IMR-90 (cell line): ENCODE data around the gene CLTCL1. TPM values are rescaled to one million over a fixed set of nuclear protein-coding genes. Genes with fewer than 3 reads are reported as not detected.

ENCODE experiments used
- ATAC-seq: fragments of 200-7000 bp; cut with Tn5 transposase; 2 replicates; pipeline ENCODE4 v1.9.1; 2020; ENCODE audit warnings: low read depth, mild to moderate bottlenecking, moderate library complexity
- BruUV-seq: library from RNA; stranded (reverse); fragments of 400-500 nt; replicated peaks from 2 replicates; lab custom pipeline; 2021; lab: Mats Ljungman, UMichigan
- CTCF ChIA-PET: fragments of 300-600 bp; formaldehyde crosslinking; extraction: SDS; loops from one replicate; lab custom pipeline; 2021; ENCODE audit warnings: antibody characterized with exemption; lab: Yijun Ruan, JAX
- POLR2A ChIA-PET: fragments of 300-600 bp; sonication (Branson Sonifier 250); formaldehyde crosslinking; loops from one replicate; lab custom pipeline; 2022; ENCODE audit warnings: antibody characterized with exemption; ENCODE audit not compliant: unreplicated experiment; lab: Charles Lee
- DNase-seq: peaks from one replicate; pipeline ENCODE4 v3.0.0; 2013
- H2AFZ ChIP-seq: replicated peaks from 2 replicates; pipeline ENCODE3; 2013; ENCODE audit warnings: low read length, mild to moderate bottlenecking; ENCODE audit not compliant: poor library complexity
- H2AK5ac ChIP-seq: 2 replicates; pipeline ENCODE4 v1.6.1; 2013; ENCODE audit warnings: low read depth, low read length, inconsistent platforms
- H2AK9ac ChIP-seq: replicated peaks from 2 replicates; pipeline ENCODE3; 2013; ENCODE audit warnings: mild to moderate bottlenecking, low read depth, low read length, moderate library complexity; ENCODE audit not compliant: poor library complexity
- H2BK120ac ChIP-seq: 2 replicates; pipeline ENCODE4 v1.6.1; 2013; ENCODE audit warnings: low read depth, low read length, inconsistent platforms
- H2BK15ac ChIP-seq: 3 replicates; pipeline ENCODE4 v1.6.1; 2013; ENCODE audit warnings: low read depth, low read length, inconsistent platforms
- H2BK20ac ChIP-seq: 2 replicates; pipeline ENCODE4 v1.6.1; 2013; ENCODE audit warnings: low read depth, mild to moderate bottlenecking, inconsistent platforms, low read length, moderate library complexity
- H2BK5ac ChIP-seq: 2 replicates; pipeline ENCODE4 v1.6.1; 2013; ENCODE audit warnings: mild to moderate bottlenecking, low read depth, low read length, inconsistent platforms; ENCODE audit not compliant: poor library complexity, severe bottlenecking
- H3K14ac ChIP-seq: replicated peaks from 2 replicates; pipeline ENCODE4 v1.6.1; 2013; ENCODE audit warnings: low read depth, low read length, inconsistent platforms
- H3K18ac ChIP-seq: 2 replicates; pipeline ENCODE4 v1.6.1; 2013; ENCODE audit warnings: low read depth, low read length, control low read depth
- H3K23ac ChIP-seq: 2 replicates; pipeline ENCODE4 v1.6.1; 2013; ENCODE audit warnings: low read depth, low read length, inconsistent platforms
- H3K27ac ChIP-seq: 2 replicates; pipeline ENCODE4 v1.5.1; 2013; ENCODE audit warnings: mild to moderate bottlenecking, control low read depth, low read length; ENCODE audit not compliant: insufficient read depth
- H3K27me3 ChIP-seq: 2 replicates; pipeline ENCODE4 v1.6.1; 2013; ENCODE audit warnings: low read length; ENCODE audit not compliant: control insufficient read depth, insufficient read depth
- H3K36me3 ChIP-seq: 2 replicates; pipeline ENCODE4 v1.6.1; 2013; ENCODE audit warnings: low read length, mixed read lengths; ENCODE audit not compliant: control insufficient read depth, insufficient read depth
- H3K4ac ChIP-seq: 2 replicates; pipeline ENCODE4 v1.6.1; 2013; ENCODE audit warnings: low read depth, low read length, inconsistent platforms
- H3K4me1 ChIP-seq: 2 replicates; pipeline ENCODE4 v1.6.1; 2013; ENCODE audit warnings: low read length, mixed read lengths; ENCODE audit not compliant: control insufficient read depth, insufficient read depth
- H3K4me2 ChIP-seq: 2 replicates; pipeline ENCODE4 v1.6.1; 2013; ENCODE audit warnings: low read depth, mild to moderate bottlenecking, control low read depth, low read length, moderate library complexity
- H3K4me3 ChIP-seq: 2 replicates; pipeline ENCODE4 v1.5.1; 2013; ENCODE audit warnings: low read depth, mild to moderate bottlenecking, control low read depth, low read length, moderate library complexity; ENCODE audit not compliant: insufficient read depth
- H3K56ac ChIP-seq: 2 replicates; pipeline ENCODE4 v1.6.1; 2013; ENCODE audit warnings: low read length, inconsistent platforms; ENCODE audit not compliant: insufficient read depth; ENCODE audit errors: extremely low read depth
- H3K79me1 ChIP-seq, 2 experiments: 2 replicates each; pipeline ENCODE4 v1.6.1; 2013; ENCODE audit warnings: low read length in 2 of 2, inconsistent platforms in 1 of 2, low read depth in 1 of 2
- H3K9ac ChIP-seq: 2 replicates; pipeline ENCODE4 v1.6.1; 2013; ENCODE audit warnings: low read depth, low read length, control low read depth
- H3K9me1 ChIP-seq: 2 replicates; pipeline ENCODE4 v1.6.1; 2013; ENCODE audit warnings: low read length, inconsistent platforms; ENCODE audit not compliant: insufficient read depth
- H3K9me3 ChIP-seq: 2 replicates; pipeline ENCODE4 v1.6.1; 2013; ENCODE audit warnings: low read length; ENCODE audit not compliant: control insufficient read depth, insufficient read depth
- H4K20me1 ChIP-seq: 2 replicates; pipeline ENCODE4 v1.6.1; 2013; ENCODE audit warnings: low read length, inconsistent platforms; ENCODE audit not compliant: insufficient read depth
- H4K5ac ChIP-seq: 2 replicates; pipeline ENCODE4 v1.6.1; 2013; ENCODE audit warnings: mild to moderate bottlenecking, low read depth, low read length, control low read depth
- H4K8ac ChIP-seq, 2 experiments: 2 replicates each; pipeline ENCODE4 v1.6.1; 2013; ENCODE audit warnings: low read depth in 2 of 2, low read length in 2 of 2, control low read depth in 1 of 2, inconsistent platforms in 1 of 2
- H4K91ac ChIP-seq: 2 replicates; pipeline ENCODE4 v1.6.1; 2013; ENCODE audit warnings: low read depth, low read length, inconsistent platforms; ENCODE audit not compliant: insufficient read depth
- BHLHE40 ChIP-seq: fragments of 150-350 bp; IDR thresholded peaks from 2 replicates; pipeline ENCODE4 v1.6.1; 2016; ENCODE audit warnings: mild to moderate bottlenecking, low read depth, low read length
- CHD1 ChIP-seq: IDR thresholded peaks from 2 replicates; pipeline ENCODE4 v1.6.1; 2012; ENCODE audit warnings: low read depth, low read length, improper control_type of control experiment
- FOS ChIP-seq: fragments of 150-350 bp; IDR thresholded peaks from 2 replicates; pipeline ENCODE4 v1.6.1; 2016; ENCODE audit warnings: low read depth, low read length
- MAFK ChIP-seq: IDR thresholded peaks from 2 replicates; pipeline ENCODE4 v1.6.1; 2012; ENCODE audit warnings: low read depth, low read length, improper control_type of control experiment
- RAD21 ChIP-seq: IDR thresholded peaks from 2 replicates; pipeline ENCODE4 v1.6.1; 2012; ENCODE audit warnings: low read length, improper control_type of control experiment
- SMC3 ChIP-seq: fragments of 150-350 bp; IDR thresholded peaks from 2 replicates; pipeline ENCODE4 v1.6.1; 2016; ENCODE audit warnings: low read depth, mild to moderate bottlenecking, antibody characterized with exemption, low read length, moderate library complexity
- WGBS, 2 experiments: methylation state at CpG; one replicate each; pipeline versions ENCODE4 v1.1.5 to v1.1.7; 2013; ENCODE audit warnings: missing lambda C conversion rate in 2 of 2; ENCODE audit not compliant: insufficient read length in 1 of 2; ENCODE audit errors: extremely low coverage in 2 of 2; 5-methylcytosine and 5-hydroxymethylcytosine counted together
- dilution Hi-C: fragments of 300-500 bp; cut with HindIII; formaldehyde crosslinking; loops from one replicate; pipeline ENCODE4 v1.14.3; 2018; ENCODE audit warnings: low sequenced_read_pairs; ENCODE audit not compliant: unreplicated experiment
- in situ Hi-C: fragments of 300-500 bp; cut with MboI; formaldehyde crosslinking; loops from 3 replicates; pipeline ENCODE4 v1.14.3; 2019; ENCODE audit warnings: low sequenced_read_pairs, inconsistent platforms, mixed read lengths
- intact Hi-C: fragments of 100-400 bp; cut with micrococcal nuclease; formaldehyde crosslinking; loops from 2 replicates; pipeline ENCODE4 v1.10.0; 2022
- polyA plus RNA-seq, 3 experiments: library from polyadenylated mRNA; depleted of rRNA; stranded (reverse); fragments of >200 nt; gene quantifications; 2 replicates each; pipeline ENCODE4 v1.2.3, GENCODE V29; 2012; ENCODE audit warnings: low replicate concordance in 1 of 3
- total RNA-seq: library from RNA; depleted of rRNA; stranded (reverse); fragments of >200 nt; gene quantifications from 2 replicates; pipeline ENCODE4 v1.2.3, GENCODE V29; 2012
- TF ChIP-seq, protein P1 (sequence below): fragments of 150-350 bp; IDR thresholded peaks from 2 replicates; pipeline ENCODE4 v1.6.1; 2016; ENCODE audit warnings: low read depth, mild to moderate bottlenecking, low read length, moderate library complexity, borderline replicate concordance

Gene CLTCL1
- total and polyA plus RNA-seq, 2 of the 4 experiments (the other 2 are of a cell fraction) = 6.2 to 8.1 TPM

DNA sequence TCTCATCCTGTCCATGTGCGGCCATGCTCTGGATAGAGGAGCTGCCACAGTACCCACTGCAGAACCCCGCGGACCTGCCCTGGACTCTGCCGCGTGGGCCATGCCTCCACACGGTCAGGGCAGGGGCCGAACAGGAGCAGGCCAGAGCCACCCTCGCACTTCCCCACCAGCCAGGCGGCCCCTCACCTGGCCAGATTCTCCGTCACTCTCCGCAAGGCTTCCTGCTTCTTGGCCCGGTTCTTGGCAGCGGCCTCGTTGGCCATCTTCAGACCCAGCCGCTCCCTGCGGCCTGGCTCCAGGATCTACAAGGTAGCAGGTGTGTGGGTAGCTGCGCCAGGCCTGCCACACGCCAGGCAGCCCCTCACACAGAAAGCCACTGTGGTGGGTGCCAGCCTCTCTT is 156.6 kb downstream of the CLTCL1 start:
- no peak for DNase-seq
- Histone ChIP-seq H3K4me3 (no peak overlapping the region), H4K5ac (no peak overlapping the region), H3K4ac (no peak overlapping the region), H3K9ac (no peak overlapping the region), H2AK9ac (no peak overlapping the region), H2BK120ac (no peak overlapping the region), H4K20me1 (no peaks in the 10 kb centered on the region; the same call in 1 of the 2 replicates), H3K9me3 (no peaks in the 10 kb centered on the region), H3K14ac (no peak overlapping the region), H2AK5ac (no peak overlapping the region), H3K27ac (no peak overlapping the region), H4K91ac (no peak overlapping the region), H2BK5ac (no peak overlapping the region), H3K23ac (no peak overlapping the region), H2BK15ac (no peak overlapping the region), H4K8ac (no peak overlapping the region), H2AFZ (no peak overlapping the region), H3K79me1 (no peaks in the 10 kb centered on the region), H3K27me3 (no peaks in the 10 kb centered on the region), H3K36me3 (peaks cover 73% of the 10 kb centered on the region), H3K4me2 (no peak overlapping the region), H3K18ac (no peak overlapping the region), H3K56ac (no peak overlapping the region), H2BK20ac (no peak overlapping the region), H3K4me1 (no peaks in the 10 kb centered on the region), H3K9me1 (no peaks in the 10 kb centered on the region)
- WGBS, 2 experiments = 96% methylated on average over 13 of the region's 18 CpGs; no CpG with 5 or more reads in 1 of the 2 experiments
- intact Hi-C loops (no loop called here), in situ Hi-C loops (no loop called here), dilution Hi-C loops (no loop called here)
- no peak for ATAC-seq
- no peak for TF ChIP-seq FOS
- TF ChIP-seq, protein P1, sequence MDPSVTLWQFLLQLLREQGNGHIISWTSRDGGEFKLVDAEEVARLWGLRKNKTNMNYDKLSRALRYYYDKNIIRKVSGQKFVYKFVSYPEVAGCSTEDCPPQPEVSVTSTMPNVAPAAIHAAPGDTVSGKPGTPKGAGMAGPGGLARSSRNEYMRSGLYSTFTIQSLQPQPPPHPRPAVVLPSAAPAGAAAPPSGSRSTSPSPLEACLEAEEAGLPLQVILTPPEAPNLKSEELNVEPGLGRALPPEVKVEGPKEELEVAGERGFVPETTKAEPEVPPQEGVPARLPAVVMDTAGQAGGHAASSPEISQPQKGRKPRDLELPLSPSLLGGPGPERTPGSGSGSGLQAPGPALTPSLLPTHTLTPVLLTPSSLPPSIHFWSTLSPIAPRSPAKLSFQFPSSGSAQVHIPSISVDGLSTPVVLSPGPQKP = no peak
- no peak for TF ChIP-seq MAFK
- TF ChIP-seq CHD1 = no peak
- TF ChIP-seq RAD21 = no peak
- no peak for TF ChIP-seq SMC3
- no peak for TF ChIP-seq BHLHE40
- ChIA-PET POLR2A (no interaction called here), CTCF (no interaction called here)
- no TSS peak for BruUV-seq
